Ishikawa (cell line): ENCODE measurements around the gene TFB1M.

Experiments
- CREB1 ChIP-seq: IDR thresholded peaks from 2 replicates; pipeline ENCODE4 v1.6.1; 2012; ENCODE audit warnings: low read depth
- RAD21 ChIP-seq: IDR thresholded peaks from 2 replicates; pipeline ENCODE4 v1.6.1; 2012; ENCODE audit warnings: low read depth
- TAF1 ChIP-seq: IDR thresholded peaks from 2 replicates; pipeline ENCODE4 v1.6.1; 2012; ENCODE audit warnings: low read depth, mild to moderate bottlenecking
- USF1 ChIP-seq: IDR thresholded peaks from 2 replicates; pipeline ENCODE4 v1.6.1; 2012
- ZBTB7A ChIP-seq: IDR thresholded peaks from 2 replicates; pipeline ENCODE4 v1.6.1; 2012; ENCODE audit warnings: low read depth
- TF ChIP-seq, protein P1 (sequence below): IDR thresholded peaks from 2 replicates; pipeline ENCODE4 v1.6.1; 2012
- TF ChIP-seq, protein P2 (sequence below): IDR thresholded peaks from 2 replicates; pipeline ENCODE4 v1.6.1; 2012; ENCODE audit warnings: low read depth, mild to moderate bottlenecking

GRCh38 chr6:155325700-155326516 lies 11.6 kb upstream of the TFB1M start:
- TF ChIP-seq, protein P1, sequence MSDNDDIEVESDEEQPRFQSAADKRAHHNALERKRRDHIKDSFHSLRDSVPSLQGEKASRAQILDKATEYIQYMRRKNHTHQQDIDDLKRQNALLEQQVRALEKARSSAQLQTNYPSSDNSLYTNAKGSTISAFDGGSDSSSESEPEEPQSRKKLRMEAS = no peak
- TF ChIP-seq CREB1 (no peak), ZBTB7A (no peak), RAD21 (no peak), USF1 (no peak), TAF1 (no peak)
- TF ChIP-seq, protein P2, sequence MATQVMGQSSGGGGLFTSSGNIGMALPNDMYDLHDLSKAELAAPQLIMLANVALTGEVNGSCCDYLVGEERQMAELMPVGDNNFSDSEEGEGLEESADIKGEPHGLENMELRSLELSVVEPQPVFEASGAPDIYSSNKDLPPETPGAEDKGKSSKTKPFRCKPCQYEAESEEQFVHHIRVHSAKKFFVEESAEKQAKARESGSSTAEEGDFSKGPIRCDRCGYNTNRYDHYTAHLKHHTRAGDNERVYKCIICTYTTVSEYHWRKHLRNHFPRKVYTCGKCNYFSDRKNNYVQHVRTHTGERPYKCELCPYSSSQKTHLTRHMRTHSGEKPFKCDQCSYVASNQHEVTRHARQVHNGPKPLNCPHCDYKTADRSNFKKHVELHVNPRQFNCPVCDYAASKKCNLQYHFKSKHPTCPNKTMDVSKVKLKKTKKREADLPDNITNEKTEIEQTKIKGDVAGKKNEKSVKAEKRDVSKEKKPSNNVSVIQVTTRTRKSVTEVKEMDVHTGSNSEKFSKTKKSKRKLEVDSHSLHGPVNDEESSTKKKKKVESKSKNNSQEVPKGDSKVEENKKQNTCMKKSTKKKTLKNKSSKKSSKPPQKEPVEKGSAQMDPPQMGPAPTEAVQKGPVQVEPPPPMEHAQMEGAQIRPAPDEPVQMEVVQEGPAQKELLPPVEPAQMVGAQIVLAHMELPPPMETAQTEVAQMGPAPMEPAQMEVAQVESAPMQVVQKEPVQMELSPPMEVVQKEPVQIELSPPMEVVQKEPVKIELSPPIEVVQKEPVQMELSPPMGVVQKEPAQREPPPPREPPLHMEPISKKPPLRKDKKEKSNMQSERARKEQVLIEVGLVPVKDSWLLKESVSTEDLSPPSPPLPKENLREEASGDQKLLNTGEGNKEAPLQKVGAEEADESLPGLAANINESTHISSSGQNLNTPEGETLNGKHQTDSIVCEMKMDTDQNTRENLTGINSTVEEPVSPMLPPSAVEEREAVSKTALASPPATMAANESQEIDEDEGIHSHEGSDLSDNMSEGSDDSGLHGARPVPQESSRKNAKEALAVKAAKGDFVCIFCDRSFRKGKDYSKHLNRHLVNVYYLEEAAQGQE = no peak
